Right lung (tissue), 5 donors: ENCODE measurements around the gene OR4D6. TPM values are rescaled to one million over a fixed set of nuclear protein-coding genes. Genes with fewer than 3 reads are reported as not detected.

Source experiments
- polyA plus RNA-seq, 5 donors: library from polyadenylated mRNA; unstranded; fragments of 120-200 nt; gene quantifications; one replicate each; pipeline versions ENCODE4 v1.2.1 to v1.2.3, GENCODE V29; 2013; ENCODE audit warnings: inconsistent platforms in 1 of 5, low replicate concordance in 1 of 5; ENCODE audit not compliant: insufficient read length in 5 of 5, insufficient read depth in 1 of 5

Gene OR4D6
- polyA plus RNA-seq, 5 donors, result not detected

Other genes starting within 250 kb of the OR4D6 start
- 10 to 100 TPM; 12.0 to 16.4 (median 14.7) TPM for gene MPEG1, start 244.0 kb upstream of the OR4D6 start, polyA plus RNA-seq
- not detected for gene OR5AN1, start 98.1 kb upstream of the OR4D6 start, polyA plus RNA-seq
- gene OR5A2, start 30.5 kb upstream of the OR4D6 start, polyA plus RNA-seq, result under 1 TPM in 4 of 5 donors, not detected in 1; 0.03 to 0.05 (median 0.03) TPM
- gene OR5A1, start 20.5 kb upstream of the OR4D6 start, polyA plus RNA-seq, result under 1 TPM in 2 of 5 donors, not detected in 3; 0.03 to 0.04 TPM
- not detected for gene OR4D10, start 16.4 kb downstream of the OR4D6 start, polyA plus RNA-seq
- not detected for gene OR4D11, start 46.6 kb downstream of the OR4D6 start, polyA plus RNA-seq
- gene OR4D9, start 54.6 kb downstream of the OR4D6 start, polyA plus RNA-seq, result under 1 TPM; 0.03 to 0.09 (median 0.06) TPM
- 10 to 100 TPM; 34.2 to 45.4 (median 37.9) TPM for gene OSBP, start 158.8 kb downstream of the OR4D6 start, polyA plus RNA-seq
- 10 to 100 TPM; 32.7 to 45.0 (median 41.3) TPM for gene PATL1, start 212.1 kb downstream of the OR4D6 start, polyA plus RNA-seq